SIG-M5 treated with dmso at 0.1 percent for 504 hours (cell line): ENCODE measurements around the gene LAYN.

ENCODE experiments used
- DNase-seq: peaks from one replicate; lab custom pipeline; 2025; ENCODE audit not compliant: unreplicated experiment; lab: John Stamatoyannopoulos, UW

LAYN gene

GRCh38 chr11:111560800-111561199, 20.3 kb downstream of the LAYN start:
- no peak for DNase-seq

GRCh38 chr11:111561306-111561705, 20.8 kb downstream of the LAYN start:
- no peak for DNase-seq

- no peak for DNase-seq
These were observed 21.3 kb downstream of the LAYN start for GRCh38 chr11:111561791-111562325.

- no peak for DNase-seq
These were observed 22.3 kb downstream of the LAYN start for GRCh38 chr11:111562692-111563389.

GRCh38 chr11:111565114-111565720, 24.7 kb downstream of the LAYN start:
- DNase-seq = peak; percentile 24

GRCh38 chr11:111566324-111566723, 25.8 kb downstream of the LAYN start:
- DNase-seq = no peak

GRCh38 chr11:111569476-111569875, 29.0 kb downstream of the LAYN start:
- no peak for DNase-seq

GRCh38 chr11:111570796-111571195, 30.3 kb downstream of the LAYN start:
- no peak for DNase-seq

- no peak for DNase-seq
These were observed 31.4 kb downstream of the LAYN start for GRCh38 chr11:111571829-111572501.

- no peak for DNase-seq
These were observed 32.1 kb downstream of the LAYN start for GRCh38 chr11:111572581-111572980.

- no peak for DNase-seq
These were observed 33.3 kb downstream of the LAYN start for GRCh38 chr11:111573821-111574249.

- no peak for DNase-seq
These were observed 34.1 kb downstream of the LAYN start for GRCh38 chr11:111574373-111575225.

GRCh38 chr11:111575740-111576139, 35.2 kb downstream of the LAYN start:
- no peak for DNase-seq

- DNase-seq = no peak
These were observed 37.3 kb downstream of the LAYN start for GRCh38 chr11:111577821-111578220.

GRCh38 chr11:111581341-111581740, 40.8 kb downstream of the LAYN start:
- DNase-seq = no peak

GRCh38 chr11:111582163-111582562, 41.6 kb downstream of the LAYN start:
- DNase-seq = no peak

GRCh38 chr11:111582881-111583280, 42.4 kb downstream of the LAYN start:
- DNase-seq = no peak

- DNase-seq = peak; percentile 4
These were observed 44.9 kb downstream of the LAYN start for GRCh38 chr11:111585371-111585770.

GRCh38 chr11:111586388-111586831, 45.9 kb downstream of the LAYN start:
- peak; percentile 45 for DNase-seq

- DNase-seq = no peak
These were observed 48.6 kb downstream of the LAYN start for GRCh38 chr11:111589114-111589513.
